HG03342 (cell line): Measurements from ENCODE around the gene UBA6.
"Not testable (repeated sequence)": the region's sequence is repeated elsewhere in the genome, so short reads cannot be mapped to it uniquely, and the experiment has no call there.

Experiments used
- ATAC-seq: cut with Tn5 transposase; IDR thresholded peaks from one replicate; pipeline ENCODE4 v1.9.1; 2021; ENCODE audit warnings: mild to moderate bottlenecking, moderate library complexity; ENCODE audit not compliant: unreplicated experiment

UBA6 gene

GRCh38 chr4:67674098-67674497 lies 26.9 kb downstream of the UBA6 start:
- no peak for ATAC-seq

DNA sequence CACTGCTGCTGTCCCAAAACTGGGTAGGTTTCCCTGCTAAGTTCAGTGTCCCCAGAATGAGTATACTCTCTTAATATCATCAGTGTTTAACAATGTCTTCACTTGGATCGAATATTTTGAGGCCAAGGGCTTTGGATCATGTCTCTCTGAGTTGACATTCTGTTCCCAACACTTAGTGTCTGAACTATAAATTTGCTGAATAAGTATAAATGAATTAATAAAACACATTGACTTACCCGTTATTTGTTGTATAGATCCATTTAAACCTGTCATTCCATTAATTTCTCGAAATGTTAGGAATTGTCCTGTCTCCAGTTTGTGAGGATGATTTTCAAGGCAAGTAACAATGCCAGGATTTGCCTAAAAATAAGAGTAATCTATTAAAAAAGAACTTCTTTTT lies 32.6 kb downstream of the UBA6 start:
- ATAC-seq: no peak

- no peak for ATAC-seq
Observed at GRCh38 chr4:67660418-67660817, 40.5 kb downstream of the UBA6 start.

DNA sequence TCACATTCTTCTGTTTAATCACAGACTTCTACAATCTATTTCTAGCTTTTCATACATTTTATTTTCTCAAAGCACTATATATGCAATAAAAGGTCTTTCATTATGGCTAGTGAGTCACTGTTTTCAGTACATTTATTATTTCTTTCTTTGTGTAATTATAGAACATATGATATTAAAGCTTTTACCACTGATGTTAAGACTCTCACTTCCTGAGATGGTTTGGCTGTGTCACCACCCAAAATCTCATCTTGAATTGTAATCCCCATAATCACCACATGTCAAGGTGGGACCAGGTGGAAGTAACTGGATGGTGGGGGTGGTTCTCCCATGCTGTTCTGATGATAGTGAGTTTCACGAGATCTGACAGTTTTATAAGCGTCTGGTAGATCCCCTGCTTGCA lies 41.9 kb downstream of the UBA6 start:
- ATAC-seq: no peak

GRCh38 chr4:67658302-67658701 lies 42.7 kb downstream of the UBA6 start:
- no peak for ATAC-seq

DNA sequence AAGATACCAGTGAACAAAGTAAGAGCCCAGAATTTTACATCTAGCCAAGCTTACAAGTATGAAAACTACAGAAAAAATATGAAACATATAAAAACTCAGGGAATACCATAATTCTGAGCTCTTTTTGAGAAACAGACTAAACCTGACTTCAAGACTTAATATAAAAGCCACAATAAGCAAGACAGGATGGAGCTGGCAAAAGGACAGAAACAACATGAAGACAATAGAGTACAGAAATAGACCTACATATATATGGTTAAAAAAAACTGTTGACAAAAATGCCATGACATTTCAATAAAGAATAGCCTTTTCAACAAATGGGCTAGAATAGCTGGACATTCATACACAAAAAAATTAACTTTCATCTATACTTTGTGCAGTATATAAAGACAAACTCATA lies 49.4 kb downstream of the UBA6 start:
- no peak for ATAC-seq

- ATAC-seq: no peak
Observed at GRCh38 chr4:67638136-67638535, 62.8 kb downstream of the UBA6 start.

GRCh38 chr4:67636978-67637377 lies 64.0 kb downstream of the UBA6 start:
- ATAC-seq: not testable (repeated sequence)

DNA sequence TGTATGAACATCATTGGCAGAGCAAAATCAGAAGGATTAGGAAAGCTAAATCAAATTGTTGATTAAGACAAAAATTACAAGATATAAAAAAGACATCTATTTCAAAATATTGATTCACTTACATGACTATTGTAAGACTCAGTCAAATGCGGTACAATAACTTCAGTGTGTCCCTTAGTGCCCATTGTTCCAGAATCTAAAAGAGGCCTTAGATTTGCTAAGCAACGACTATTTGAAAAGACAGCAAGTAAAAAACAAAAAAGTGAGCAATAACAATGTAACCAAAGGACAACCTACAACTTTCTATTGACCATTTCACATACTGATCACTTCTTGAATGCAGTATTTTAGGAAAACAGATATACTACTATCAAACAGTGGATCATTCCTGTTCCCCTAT lies 65.6 kb downstream of the UBA6 start:
- no peak for ATAC-seq

DNA sequence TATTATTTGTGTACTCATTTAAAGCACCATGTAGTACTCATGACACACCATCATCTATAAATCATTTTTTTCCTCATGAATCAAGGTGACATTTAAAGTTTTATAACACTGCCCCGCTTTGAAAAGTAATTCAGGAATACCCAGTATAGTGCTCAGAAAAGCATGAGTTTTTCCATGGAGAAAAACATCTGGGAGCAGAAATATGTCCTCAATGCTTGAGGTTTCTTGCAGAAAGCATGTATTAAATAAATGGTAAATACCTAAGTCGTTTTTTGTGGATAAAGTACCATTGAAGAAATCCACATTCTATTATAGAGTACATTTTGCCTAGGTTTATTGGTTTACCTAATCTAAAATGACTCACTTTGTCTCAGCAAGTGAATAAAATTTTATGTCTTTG lies 66.2 kb downstream of the UBA6 start:
- no peak for ATAC-seq

DNA sequence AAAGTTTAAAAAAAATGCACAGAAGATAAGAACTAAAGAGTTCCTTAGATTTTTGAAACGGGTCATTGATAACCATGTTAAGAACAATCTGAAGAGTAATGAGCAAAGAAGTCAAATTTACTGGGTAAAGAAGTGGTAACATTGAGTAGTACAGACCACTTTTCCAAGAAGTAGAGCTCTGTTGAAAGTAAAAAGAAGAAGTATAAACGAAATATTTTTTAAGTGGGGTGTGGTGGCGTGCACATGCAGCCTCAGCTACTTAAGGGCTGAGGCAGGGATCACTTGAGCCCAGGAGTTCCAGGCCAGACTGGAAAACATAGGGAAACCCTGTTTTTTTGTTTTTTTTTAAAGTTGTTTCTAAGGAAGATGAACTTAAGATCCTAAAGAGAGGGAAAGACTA lies 68.5 kb downstream of the UBA6 start:
- no peak for ATAC-seq

DNA sequence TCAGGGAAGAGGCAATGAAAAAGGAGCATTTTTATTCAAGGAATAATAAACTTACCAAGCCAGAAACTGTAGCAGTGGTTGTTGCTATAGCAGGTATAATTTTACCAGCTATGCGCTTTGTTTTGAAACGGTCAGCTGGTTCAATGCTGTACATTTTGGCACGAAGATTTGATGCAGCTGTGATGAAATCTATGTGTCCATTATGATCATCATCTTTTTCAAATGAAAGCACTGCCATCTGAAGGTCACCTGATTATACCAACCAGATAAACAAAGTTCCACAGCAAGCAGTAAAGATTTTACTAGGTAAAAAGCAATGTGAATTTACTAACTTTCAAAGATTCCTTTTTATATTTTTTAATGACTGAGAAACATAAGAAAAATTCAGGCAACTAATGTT lies 76.0 kb downstream of the UBA6 start:
- no peak for ATAC-seq

- ATAC-seq: no peak
Observed at GRCh38 chr4:67616478-67616877, 84.5 kb downstream of the UBA6 start.

- ATAC-seq: no peak
Observed at GRCh38 chr4:67615119-67615518, 85.8 kb downstream of the UBA6 start.

- no peak for ATAC-seq
Observed at GRCh38 chr4:67614186-67614585, 86.8 kb downstream of the UBA6 start.

- no peak for ATAC-seq
Observed at GRCh38 chr4:67608027-67608426, 92.9 kb downstream of the UBA6 start.

- no peak for ATAC-seq
Observed at GRCh38 chr4:67604749-67605148, 96.2 kb downstream of the UBA6 start.

- no peak for ATAC-seq
Observed at GRCh38 chr4:67604029-67604381, 97.0 kb downstream of the UBA6 start.

GRCh38 chr4:67603310-67604028 lies 97.5 kb downstream of the UBA6 start:
- ATAC-seq: no peak

- ATAC-seq: no peak
Observed at GRCh38 chr4:67593741-67594175, 107.2 kb downstream of the UBA6 start.

DNA sequence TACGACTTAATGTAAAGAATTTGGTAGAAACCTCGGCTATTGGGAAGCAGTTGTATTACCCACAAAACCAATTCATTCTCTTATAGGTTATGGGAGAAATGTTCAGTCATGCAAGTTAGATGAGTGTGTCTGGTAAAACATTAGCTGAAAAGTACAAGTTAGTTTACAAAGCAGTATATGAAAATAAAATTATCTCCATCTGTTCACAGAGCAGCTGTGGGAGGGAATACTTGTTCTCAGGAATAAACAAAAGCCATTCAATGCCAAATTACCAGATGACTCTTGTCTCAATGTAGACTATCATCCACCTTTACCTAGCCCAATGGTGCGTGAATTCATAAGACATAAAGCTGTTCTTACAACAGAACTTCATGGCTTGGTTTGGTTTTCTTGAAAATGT lies 113.8 kb downstream of the UBA6 start:
- no peak for ATAC-seq

- ATAC-seq: no peak
Observed at GRCh38 chr4:67584496-67584895, 116.5 kb downstream of the UBA6 start.

GRCh38 chr4:67581913-67582312 lies 119.0 kb downstream of the UBA6 start:
- ATAC-seq: no peak
